A549 (cell line): ENCODE results near the gene ZNF407. TPM values are rescaled to one million over a fixed set of nuclear protein-coding genes. Genes with fewer than 3 reads are reported as not detected.

Experiments
- ATAC-seq, 2 experiments: fragments of 200-7000 bp in 1 of 2; fragments of >200 bp in 1 of 2; cut with Nextera tagmentation in 1 of 2; cut with Tn5 transposase in 1 of 2; 3 replicates each; pipeline versions ENCODE4 v1.8.0 to v1.9.1; 2018 to 2020; ENCODE audit warnings: mild to moderate bottlenecking in 1 of 2, moderate library complexity in 1 of 2
- CTCF ChIA-PET: fragments of 300-600 bp; sonication (Branson Sonifier 250); formaldehyde crosslinking; extraction: SDS; loops from one replicate; lab custom pipeline; 2021; ENCODE audit warnings: antibody characterized with exemption, inconsistent platforms; lab: Yijun Ruan, JAX
- POLR2A ChIA-PET: fragments of 350-600 bp; formaldehyde crosslinking; extraction: SDS; loops from one replicate; lab custom pipeline; 2021; ENCODE audit warnings: antibody characterized with exemption, inconsistent platforms; lab: Yijun Ruan, JAX
- DNase-seq, 2 experiments: peaks; one replicate each; pipeline versions ENCODE4 v3.0.0 to v3.0.0-alpha.2; 2011 to 2016; ENCODE audit warnings: low read depth in 1 of 2, low spot score in 1 of 2
- FAIRE-seq: peaks from 2 replicates; lab custom pipeline; 2011; peaks lifted over from hg19 to GRCh38; lab: Jason Lieb, UNC
- H3K27ac ChIP-seq, 2 experiments: fragments of >200 bp; sonication (Bioruptor Twin); formaldehyde crosslinking; 3 replicates each; pipeline ENCODE4 v1.5.1; 2016 to 2017
- H3K4me1 ChIP-seq: fragments of >200 bp; sonication (Bioruptor Twin); formaldehyde crosslinking; 3 replicates; pipeline ENCODE4 v1.6.1; 2016
- H3K4me2 ChIP-seq: fragments of >200 bp; sonication (Bioruptor Twin); formaldehyde crosslinking; 3 replicates; pipeline ENCODE4 v1.6.1; 2016
- H3K4me3 ChIP-seq: fragments of >200 bp; sonication (Bioruptor Twin); formaldehyde crosslinking; 3 replicates; pipeline ENCODE4 v1.5.1; 2016
- H3K9me3 ChIP-seq: fragments of >200 bp; sonication (Bioruptor Twin); formaldehyde crosslinking; 3 replicates; pipeline ENCODE4 v1.6.1; 2016
- ATOH8 ChIP-seq: fragments of 250-450 bp; sonication (Bioruptor Pico); IDR thresholded peaks from 2 replicates; pipeline ENCODE4 v1.5.0; 2020; ENCODE audit warnings: low read depth, mild to moderate bottlenecking, moderate library complexity
- CBX2 ChIP-seq: fragments of 200-600 bp; sonication (generic); IDR thresholded peaks from 2 replicates; pipeline ENCODE4 v1.6.1; 2016; ENCODE audit warnings: low read depth, mild to moderate bottlenecking, borderline replicate concordance
- EHF ChIP-seq: fragments of 250-450 bp; sonication (Bioruptor Pico); IDR thresholded peaks from 2 replicates; pipeline ENCODE4 v1.5.0; 2020; ENCODE audit warnings: mild to moderate bottlenecking
- ELK1 ChIP-seq: fragments of 150-350 bp; IDR thresholded peaks from 2 replicates; pipeline ENCODE4 v1.6.1; 2014; ENCODE audit warnings: low read depth, mild to moderate bottlenecking, low read length
- FOSB ChIP-seq: fragments of 250-450 bp; sonication (Bioruptor Pico); IDR thresholded peaks from 2 replicates; pipeline ENCODE4 v1.5.0; 2020; ENCODE audit warnings: mild to moderate bottlenecking, moderate library complexity
- FOSL2 ChIP-seq, 2 experiments: fragments of 450-650 bp in 1 of 2; fragments of >200 bp in 1 of 2; sonication (Bioruptor Twin) in 1 of 2; formaldehyde crosslinking; IDR thresholded peaks; 2 replicates each; pipeline versions ENCODE4 v1.5.0 to v1.6.1; 2016 to 2020; ENCODE audit warnings: mild to moderate bottlenecking in 1 of 2, moderate library complexity in 1 of 2
- HDAC2 ChIP-seq: fragments of 200-600 bp; sonication (generic); IDR thresholded peaks from 2 replicates; pipeline ENCODE4 v1.6.1; 2016
- HMGXB4 ChIP-seq: fragments of 250-450 bp; sonication (Bioruptor Pico); IDR thresholded peaks from 2 replicates; pipeline ENCODE4 v1.5.0; 2021; ENCODE audit warnings: mild to moderate bottlenecking, moderate library complexity, borderline replicate concordance
- JUNB ChIP-seq: fragments of >200 bp; sonication (Bioruptor Twin); formaldehyde crosslinking; IDR thresholded peaks from 2 replicates; pipeline ENCODE4 v1.6.1; 2016
- KDM1A ChIP-seq: fragments of 200-600 bp; sonication (generic); IDR thresholded peaks from 2 replicates; pipeline ENCODE4 v1.6.1; 2016; ENCODE audit warnings: low read depth, mild to moderate bottlenecking
- MAZ ChIP-seq: fragments of 150-350 bp; IDR thresholded peaks from 2 replicates; pipeline ENCODE4 v1.6.1; 2014; ENCODE audit warnings: antibody characterized with exemption, low read depth, low read length, borderline replicate concordance
- NFE2L2 ChIP-seq: fragments of 150-350 bp; conservative IDR thresholded peaks from 2 replicates; pipeline ENCODE4 v1.6.1; 2014; ENCODE audit warnings: low read length
- NPAS2 ChIP-seq: fragments of 250-450 bp; sonication (Bioruptor Pico); IDR thresholded peaks from 2 replicates; pipeline ENCODE4 v1.8.0; 2022; ENCODE audit warnings: mild to moderate bottlenecking, moderate library complexity, borderline replicate concordance
- NR3C1 ChIP-seq: fragments of >200 bp; sonication (Bioruptor Twin); formaldehyde crosslinking; IDR thresholded peaks from 3 replicates; pipeline ENCODE4 v1.6.1; 2017
- PHF8 ChIP-seq: fragments of 200-600 bp; sonication (generic); IDR thresholded peaks from 2 replicates; pipeline ENCODE4 v1.6.1; 2016; ENCODE audit warnings: low read depth, mild to moderate bottlenecking, antibody characterized with exemption, moderate library complexity, borderline replicate concordance
- RAD21 ChIP-seq, 2 experiments: fragments of >200 bp in 1 of 2; sonication (Bioruptor Twin) in 1 of 2; formaldehyde crosslinking in 1 of 2; IDR thresholded peaks in 1 of 2; conservative IDR thresholded peaks in 1 of 2; 2 replicates in 1 of 2; 3 replicates in 1 of 2; pipeline ENCODE4 v1.6.1; 2012 to 2018; ENCODE audit warnings: inconsistent platforms in 1 of 2
- TFCP2L1 ChIP-seq: fragments of 250-450 bp; sonication (Bioruptor Pico); IDR thresholded peaks from 2 replicates; pipeline ENCODE4 v1.5.0; 2021; ENCODE audit warnings: mild to moderate bottlenecking
- TP53 ChIP-seq: fragments of 250-450 bp; sonication (Bioruptor Pico); IDR thresholded peaks from 2 replicates; pipeline ENCODE4 v1.5.0; 2021; ENCODE audit warnings: mild to moderate bottlenecking, moderate library complexity
- USF2 ChIP-seq: fragments of 450-650 bp; IDR thresholded peaks from 2 replicates; pipeline ENCODE4 v1.6.1; 2014; ENCODE audit warnings: antibody characterized with exemption
- ZC3H11A ChIP-seq: fragments of 450-650 bp; IDR thresholded peaks from 2 replicates; pipeline ENCODE4 v1.6.1; 2014; ENCODE audit warnings: antibody characterized with exemption, mild to moderate bottlenecking
- ZFP36 ChIP-seq: fragments of 450-650 bp; IDR thresholded peaks from 2 replicates; pipeline ENCODE4 v1.6.1; 2014; ENCODE audit warnings: borderline replicate concordance; ENCODE audit not compliant: partially characterized antibody
- ZSCAN20 ChIP-seq: fragments of 250-450 bp; sonication (Bioruptor Pico); IDR thresholded peaks from 2 replicates; pipeline ENCODE4 v1.8.0; 2022; ENCODE audit warnings: mild to moderate bottlenecking, moderate library complexity
- WGBS: methylation state at CpG from one replicate; pipeline ENCODE4 v1.1.6; 2017; ENCODE audit errors: missing lambda C conversion rate; 5-methylcytosine and 5-hydroxymethylcytosine counted together
- polyA plus RNA-seq, 4 experiments: library from polyadenylated mRNA; depleted of rRNA in 3 of 4; stranded (reverse); fragments of >200 nt; fragmentation: RNase III in 1 of 4; extraction: RNeasy Plus Mini Kit Qiagen cat#74134 plus additional on column Dnase treatment in 1 of 4; gene quantifications; 2 replicates in 3 of 4; 3 replicates in 1 of 4; pipeline ENCODE4 v1.2.3, GENCODE V29; 2011 to 2017

The ZNF407 gene
- polyA plus RNA-seq, 2 of the 4 experiments (the other 2 are of a cell fraction): 2.5 to 3.0 TPM

- ATAC-seq (no peak), DNase-seq (no peak), FAIRE-seq (no peak)
- 95% methylated on average over 4 of the region's 4 CpGs for WGBS
- TF ChIP-seq HMGXB4 (CRISPR knock-in tag): no peak
- no peak for TF ChIP-seq NPAS2
- no peak for TF ChIP-seq MAZ
- TF ChIP-seq EHF (CRISPR knock-in tag): no peak
- no peak for TF ChIP-seq ATOH8 (CRISPR knock-in tag)
- no peak for TF ChIP-seq FOSB (CRISPR knock-in tag)
- TF ChIP-seq RAD21 (conservative IDR thresholded peaks at IDR 0.05 in 1 of 2, IDR thresholded peaks at IDR 0.05 in 1 of 2): no peak
- no peak for TF ChIP-seq ZC3H11A
- no peak for TF ChIP-seq JUNB
- TF ChIP-seq CBX2: no peak
- TF ChIP-seq ZFP36: no peak
- TF ChIP-seq ZSCAN20 (CRISPR knock-in tag): no peak
- Histone ChIP-seq H3K4me1 (no peaks in the 10 kb centered on the region), H3K4me2 (no peak overlapping the region), H3K4me3 (no peak overlapping the region), H3K9me3 (no peaks in the 10 kb centered on the region), H3K27ac (no peak overlapping the region)
- CTCF ChIA-PET: no interaction called here
- POLR2A ChIA-PET: no interaction called here
These were observed 264.4 kb downstream of the ZNF407 start for GRCh38 chr18:74862094-74862493.

- FAIRE-seq (no peak), ATAC-seq (no peak)
- 89% methylated on average over 3 of the region's 3 CpGs for WGBS
These were observed 268.9 kb downstream of the ZNF407 start for GRCh38 chr18:74866577-74866976.

More at GRCh38 chr18:74866577-74866976, 268.9 kb downstream of the ZNF407 start:
- Histone ChIP-seq H3K27ac (no peak overlapping the region), H3K4me2 (no peak overlapping the region), H3K4me1 (peaks cover 13% of the 10 kb centered on the region; the same call in 2 of the 3 replicates), H3K9me3 (no peaks in the 10 kb centered on the region), H3K4me3 (no peak overlapping the region)
- no peak for DNase-seq
- TF ChIP-seq KDM1A (no peak), USF2 (no peak), NFE2L2 (no peak), ELK1 (no peak), NR3C1 (no peak), FOSL2 (IDR thresholded peaks at IDR 0.05) (no peak), FOSL2 (CRISPR knock-in tag; IDR thresholded peaks at IDR 0.05) (no peak), TP53 (CRISPR knock-in tag) (no peak), TFCP2L1 (CRISPR knock-in tag) (no peak), PHF8 (no peak), HDAC2 (no peak)
- CTCF ChIA-PET: no interaction called here
- POLR2A ChIA-PET: no interaction called here
